ENCODE data around the gene GRM5.
"Not testable (repeated sequence)": the region's sequence is repeated elsewhere in the genome, so short reads cannot be mapped to it uniquely, and the experiment has no call there.

GRCh38 chr11:89043861-89044588 lies 21.8 kb downstream of the GRM5 start:
- not testable (repeated sequence) for TF ChIP-seq POLR2A, CTCF, POLR2AphosphoS5 (IDR thresholded peaks at IDR 0.05)

All from stomach (tissue), 4 donors.